Measurements from ENCODE around the gene PSG2.
"Not testable (repeated sequence)": the region's sequence is repeated elsewhere in the genome, so short reads cannot be mapped to it uniquely, and the experiment has no call there.

Gene PSG2

GRCh38 chr19:43082601-43083000 lies at the start of gene PSG2:
Gene PSG2 (minus strand): TSS chr19:43082701. CDS start chr19:43082569, 132 bp downstream.
- not testable (repeated sequence) for H3K4me3 ChIP-seq (ENCODE audit: low read depth, low read length); DNase-seq (ENCODE audit: low read depth)

- not testable (repeated sequence) for H3K4me3 ChIP-seq (ENCODE audit: low read depth, low read length)
- peak; percentile 26 for DNase-seq (ENCODE audit: low read depth)
Observed at GRCh38 chr19:43131281-43131842, 48.9 kb upstream of the PSG2 start.

DNA sequence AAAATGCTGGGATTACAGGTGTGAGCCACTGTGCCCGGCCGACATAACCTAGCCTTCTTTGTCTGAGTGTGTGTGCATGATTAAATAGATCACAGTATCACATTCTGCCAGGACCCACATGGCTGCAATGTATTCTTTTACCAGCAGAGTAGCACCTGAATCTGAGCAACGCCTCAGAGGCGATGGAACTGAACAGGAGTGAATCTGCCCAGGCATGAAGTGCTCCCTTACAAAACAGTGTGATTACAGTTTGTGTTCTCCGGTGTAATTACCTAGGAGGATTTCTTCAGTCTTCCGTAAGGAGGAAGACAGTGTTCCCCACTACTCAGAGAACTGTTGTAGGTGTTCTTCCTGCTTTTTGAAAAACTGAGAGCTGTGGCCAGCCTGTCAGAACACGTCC lies 46.7 kb upstream of the PSG2 start:
- not testable (repeated sequence) for DNase-seq (ENCODE audit: low read depth); H3K4me3 ChIP-seq (ENCODE audit: low read depth, low read length)

DNA sequence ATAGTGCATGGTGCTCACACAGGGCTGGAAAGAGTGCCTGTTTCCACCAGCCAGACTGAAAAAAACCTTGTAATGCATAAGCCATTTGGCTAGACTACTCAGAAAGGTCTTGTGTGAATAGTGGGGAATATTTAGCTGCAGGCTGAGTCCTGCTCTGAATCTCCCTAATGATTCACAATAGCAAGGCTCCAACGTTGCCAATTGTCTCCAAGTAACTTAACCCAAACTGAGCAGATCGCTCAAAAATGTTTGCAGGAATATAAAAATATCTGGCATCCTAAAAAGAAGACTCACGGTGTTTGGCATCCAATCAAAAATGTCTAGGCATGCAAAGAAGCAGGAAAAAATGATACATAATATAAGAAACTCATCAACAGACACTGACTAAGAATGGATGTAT lies 44.8 kb upstream of the PSG2 start:
- H3K4me3 ChIP-seq (ENCODE audit: low read depth, low read length); DNase-seq (ENCODE audit: low read depth): not testable (repeated sequence)

GRCh38 chr19:43126720-43127119 lies 44.2 kb upstream of the PSG2 start:
- DNase-seq (ENCODE audit: low read depth) = no peak

DNA sequence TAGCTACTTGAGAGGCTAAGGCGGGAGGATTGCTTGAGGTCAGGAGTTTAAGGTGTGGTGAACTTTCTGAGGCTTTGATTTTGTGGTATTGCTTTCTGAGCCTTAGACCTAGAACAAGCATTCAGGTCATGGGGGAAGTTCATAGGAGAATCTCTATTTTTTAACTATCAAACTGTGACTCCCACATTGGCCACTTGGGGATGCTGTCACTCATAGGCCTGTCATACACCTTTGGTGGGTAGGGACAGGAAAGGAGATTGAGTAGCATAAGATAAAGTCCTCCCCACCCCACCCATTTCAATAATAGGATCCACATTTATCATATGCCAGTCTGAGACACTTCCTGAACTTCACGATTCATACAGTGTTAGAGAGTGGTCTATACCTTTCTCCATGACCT lies 41.9 kb upstream of the PSG2 start:
- no peak for DNase-seq (ENCODE audit: low read depth)
- no peak for TF ChIP-seq CTCF (IDR thresholded peaks at IDR 0.05; ENCODE audit: control insufficient read depth, extremely low read depth, insufficient read depth)
- no peak overlapping the region for H3K4me3 ChIP-seq (ENCODE audit: low read depth, low read length)

More at GRCh38 chr19:43126720-43127119, 44.2 kb upstream of the PSG2 start:
- no peak overlapping the region for H3K4me3 ChIP-seq (ENCODE audit: low read depth, low read length)
- no peak for TF ChIP-seq CTCF (IDR thresholded peaks at IDR 0.05; ENCODE audit: control insufficient read depth, extremely low read depth, insufficient read depth)

DNA sequence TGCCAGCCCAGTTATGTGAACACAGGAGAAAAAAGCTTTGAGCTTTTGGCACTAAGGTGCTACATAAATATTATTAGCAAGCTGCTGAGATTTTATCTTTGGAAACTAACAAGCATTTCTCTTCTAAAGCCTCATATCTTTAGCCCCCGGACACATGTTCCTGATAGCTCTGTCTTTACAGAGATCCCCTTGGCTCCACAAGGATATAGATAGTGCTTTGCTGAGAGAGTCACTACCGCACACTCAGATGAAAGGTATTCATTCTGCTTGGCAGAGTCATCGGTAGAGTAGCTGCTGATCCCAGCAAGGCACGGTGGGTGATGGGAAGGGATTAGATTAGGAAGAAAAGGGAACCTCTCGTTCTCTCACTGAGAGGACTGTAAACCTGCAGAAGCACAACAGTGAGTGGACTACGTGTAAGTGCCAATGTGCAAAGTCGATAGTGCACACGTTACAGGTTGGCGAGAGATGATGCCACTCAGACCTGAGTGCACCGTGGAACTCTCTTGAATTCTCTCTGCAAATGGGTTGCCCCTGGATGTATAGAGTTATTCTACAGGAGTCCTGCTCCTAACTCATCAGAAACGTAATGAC lies 38.0 kb upstream of the PSG2 start:
- H3K4me3 ChIP-seq (ENCODE audit: low read depth, low read length); DNase-seq (ENCODE audit: low read depth): not testable (repeated sequence)

- not testable (repeated sequence) for DNase-seq (ENCODE audit: low read depth); H3K4me3 ChIP-seq (ENCODE audit: low read depth, low read length)
Observed at GRCh38 chr19:43119526-43119925, 37.0 kb upstream of the PSG2 start.

GRCh38 chr19:43116421-43116820 lies 33.9 kb upstream of the PSG2 start:
- DNase-seq (ENCODE audit: low read depth); H3K4me3 ChIP-seq (ENCODE audit: low read depth, low read length): not testable (repeated sequence)

GRCh38 chr19:43115548-43115947 lies 33.0 kb upstream of the PSG2 start:
- not testable (repeated sequence) for H3K4me3 ChIP-seq (ENCODE audit: low read depth, low read length); DNase-seq (ENCODE audit: low read depth)

DNA sequence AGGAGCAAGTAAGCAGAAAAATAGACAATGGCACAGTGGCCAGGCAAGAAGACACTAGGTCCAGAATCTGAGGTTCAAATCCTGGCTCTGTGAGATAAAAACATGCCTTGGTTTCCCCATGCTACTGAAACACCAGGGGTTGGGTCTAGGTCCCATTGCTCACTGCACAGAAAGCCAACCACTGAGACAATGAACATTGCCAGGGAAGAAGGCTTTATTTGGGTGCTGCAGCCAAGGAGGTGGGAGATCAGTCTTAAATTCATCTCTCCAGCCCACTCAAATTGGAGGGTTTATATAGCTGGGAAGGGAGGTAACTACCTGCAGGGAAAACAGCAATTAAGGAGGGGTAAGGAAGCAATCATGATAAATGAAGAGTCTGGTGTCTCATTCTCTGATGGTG lies 32.6 kb upstream of the PSG2 start:
- DNase-seq (ENCODE audit: low read depth); H3K4me3 ChIP-seq (ENCODE audit: low read depth, low read length): not testable (repeated sequence)

DNA sequence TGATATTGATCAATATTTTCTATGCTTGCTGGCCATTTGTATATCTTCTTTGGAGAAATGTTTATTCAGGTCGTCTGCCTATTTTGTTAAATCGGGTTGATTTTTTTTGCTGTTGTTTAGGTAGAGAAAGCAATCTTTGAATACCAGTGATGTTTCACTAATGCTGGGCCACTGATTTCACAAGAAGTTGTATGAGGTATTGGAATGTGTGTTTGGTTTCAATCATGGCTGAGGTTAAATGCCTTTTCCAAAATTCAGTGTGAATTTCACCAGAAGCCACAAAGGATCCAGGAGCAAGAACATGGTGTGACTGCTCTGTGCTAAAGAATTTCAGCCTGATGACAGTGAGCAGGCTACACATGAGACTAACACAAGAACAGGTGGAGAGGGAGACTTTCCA lies 32.1 kb upstream of the PSG2 start:
- not testable (repeated sequence) for H3K4me3 ChIP-seq (ENCODE audit: low read depth, low read length); DNase-seq (ENCODE audit: low read depth)

GRCh38 chr19:43107401-43107800 lies 24.9 kb upstream of the PSG2 start:
- not testable (repeated sequence) for H3K4me3 ChIP-seq (ENCODE audit: low read depth, low read length); DNase-seq (ENCODE audit: low read depth)
